HL-60 (cell line): ENCODE results near the gene MAP2K5.

Source experiments
- DNase-seq, 2 experiments: peaks; one replicate each; pipeline ENCODE4 v3.0.0-alpha.2; 2010 to 2020; ENCODE audit warnings: low read depth in 1 of 2, low spot score in 1 of 2
- H3K27ac ChIP-seq: fragments of 250-450 bp; sonication (Bioruptor Pico); replicated peaks from 2 replicates; pipeline ENCODE4 v1.5.1; 2020; ENCODE audit warnings: mild to moderate bottlenecking, moderate library complexity
- H3K27me3 ChIP-seq: fragments of 250-450 bp; sonication (Bioruptor Pico); 2 replicates; pipeline ENCODE4 v1.5.1; 2021; ENCODE audit warnings: mild to moderate bottlenecking, moderate library complexity; ENCODE audit not compliant: insufficient read depth, poor library complexity, severe bottlenecking
- H3K4me3 ChIP-seq: replicated peaks from 2 replicates; pipeline ENCODE4 v1.5.1; 2011; ENCODE audit warnings: mild to moderate bottlenecking, control low read depth, low read length; ENCODE audit not compliant: insufficient read depth
- CTCF ChIP-seq: IDR thresholded peaks from one replicate; pipeline ENCODE4 v1.5.1; 2011; ENCODE audit warnings: low read length, control low read depth, inconsistent platforms; ENCODE audit not compliant: insufficient read depth
- GABPA ChIP-seq: IDR thresholded peaks from 2 replicates; pipeline ENCODE4 v1.6.1; 2012; ENCODE audit warnings: low read depth
- POLR2AphosphoS5 ChIP-seq: IDR thresholded peaks from 2 replicates; pipeline ENCODE4 v1.6.1; 2012; ENCODE audit warnings: low read depth
- REST ChIP-seq: IDR thresholded peaks from 2 replicates; pipeline ENCODE4 v1.6.1; 2012; ENCODE audit warnings: low read depth; ENCODE audit not compliant: insufficient replicate concordance
- SPI1 ChIP-seq: IDR thresholded peaks from 2 replicates; pipeline ENCODE4 v1.6.1; 2012; ENCODE audit warnings: low read depth, mild to moderate bottlenecking, borderline replicate concordance

MAP2K5 gene

GRCh38 chr15:67521029-67521782 is 21.3 kb upstream of the MAP2K5 start, which contains the start of gene C15orf61:
Gene C15orf61, plus strand, starts transcription at chr15:67521131. Its CDS starts 118 bp downstream, at chr15:67521249.
- peak within 1 kb of the TSS; percentile 59 for H3K4me3 ChIP-seq
- DNase-seq, result peak; percentile 74 to 84
- peak within 1 kb of the TSS; percentile 94 for H3K27ac ChIP-seq

GRCh38 chr15:67521783-67522568 is 20.5 kb upstream of the MAP2K5 start:
- peak overlapping the region; percentile 94 for H3K27ac ChIP-seq
- H3K27me3 ChIP-seq, result no peaks in the 10 kb centered on the region
- peak overlapping the region; percentile 59 for H3K4me3 ChIP-seq
- TF ChIP-seq SPI1, result no peak
- TF ChIP-seq CTCF, result no peak
- no peak for TF ChIP-seq REST
- peak in 1 of 2 experiments; percentile 20 for DNase-seq

More at GRCh38 chr15:67521029-67521782, 21.3 kb upstream of the MAP2K5 start, which contains the start of gene C15orf61:
- peak; percentile 78 for TF ChIP-seq POLR2AphosphoS5
- no peak for TF ChIP-seq GABPA
- TF ChIP-seq SPI1, result no peak
- TF ChIP-seq CTCF, result no peak
- peak; percentile 57 for TF ChIP-seq REST
- no peaks in the 10 kb centered on the region for H3K27me3 ChIP-seq

- Histone ChIP-seq H3K27me3 (no peaks in the 10 kb centered on the region), H3K27ac (0 out of 2 replicates have a peak overlapping the region, but pooled peaks have one; percentile 94), H3K4me3 (peak overlapping the region; percentile 59)
- DNase-seq, result no peak
- TF ChIP-seq POLR2AphosphoS5, result no peak
- no peak for TF ChIP-seq REST
- no peak for TF ChIP-seq CTCF
- TF ChIP-seq GABPA, result no peak
- TF ChIP-seq SPI1, result no peak
These were observed 19.2 kb upstream of the MAP2K5 start for GRCh38 chr15:67523330-67523729.
